K562 (cell line): ENCODE data around the gene BPI. TPM values are rescaled to one million over a fixed set of nuclear protein-coding genes. Genes with fewer than 3 reads are reported as not detected.

Experiments
- ATAC-seq: fragments of 200-7000 bp; cut with Tn5 transposase; 3 replicates; pipeline ENCODE4 v1.9.1; 2020; ENCODE audit warnings: moderate library complexity
- BruUV-seq: library from RNA; stranded (reverse); fragments of 400-500 nt; replicated peaks from 2 replicates; lab custom pipeline; 2021; lab: Mats Ljungman, UMichigan
- CTCF ChIA-PET: fragments of 300-600 bp; formaldehyde crosslinking; extraction: SDS; loops from one replicate; lab custom pipeline; 2021; ENCODE audit warnings: low intra/inter-chr PET ratio; lab: Yijun Ruan, JAX
- POLR2A ChIA-PET: fragments of 300-600, 350-650 bp; sonication (Branson Sonifier 250); formaldehyde crosslinking; extraction: SDS; loops from one replicate; lab custom pipeline; 2021; ENCODE audit warnings: antibody characterized with exemption, inconsistent platforms; lab: Yijun Ruan, JAX
- DNase-seq, 4 experiments: peaks; one replicate each; pipeline versions ENCODE4 v3.0.0 to v3.0.0-alpha.2; 2011 to 2018; ENCODE audit warnings: low spot score in 3 of 4, mixed read lengths in 3 of 4; ENCODE audit errors: extremely low read depth in 1 of 4
- FAIRE-seq: peaks from 2 replicates; lab custom pipeline; 2011; peaks lifted over from hg19 to GRCh38; lab: Jason Lieb, UNC
- H2AFZ ChIP-seq: 2 replicates; pipeline ENCODE4 v1.6.0; 2011; ENCODE audit warnings: low read depth, low read length, control low read depth, inconsistent platforms
- H3K27ac ChIP-seq: fragments of 200-600 bp; 3 replicates; pipeline ENCODE4 v1.8.0; 2011; ENCODE audit warnings: low read depth, mild to moderate bottlenecking, control low read depth, inconsistent platforms, low read length, moderate library complexity, mixed read lengths; ENCODE audit errors: extremely low read depth
- H3K27me3 ChIP-seq, 2 experiments: fragments of 300-600 bp in 1 of 2; 2 replicates in 1 of 2; 3 replicates in 1 of 2; pipeline versions ENCODE4 v1.6.0 to v1.8.0; 2011; ENCODE audit warnings: inconsistent platforms in 2 of 2, low read length in 2 of 2, mild to moderate bottlenecking in 1 of 2, mixed read lengths in 1 of 2, moderate library complexity in 1 of 2; ENCODE audit not compliant: control insufficient read depth in 2 of 2, insufficient read depth in 2 of 2
- H3K36me3 ChIP-seq: fragments of 300-600 bp; 3 replicates; pipeline ENCODE4 v1.8.0; 2011; ENCODE audit warnings: mild to moderate bottlenecking, low read length, inconsistent platforms; ENCODE audit not compliant: control insufficient read depth, insufficient read depth
- H3K4me1 ChIP-seq, 2 experiments: fragments of 200-600 bp in 1 of 2; replicated peaks in 1 of 2; 2 replicates in 1 of 2; 3 replicates in 1 of 2; pipeline versions ENCODE4 v1.5.1 to v1.8.0; 2011; ENCODE audit warnings: inconsistent platforms in 2 of 2, low read length in 2 of 2, mild to moderate bottlenecking in 1 of 2, mixed read lengths in 1 of 2, moderate library complexity in 1 of 2; ENCODE audit not compliant: control insufficient read depth in 2 of 2, insufficient read depth in 2 of 2
- H3K4me2 ChIP-seq: 2 replicates; pipeline ENCODE4 v1.6.1; 2011; ENCODE audit warnings: low read length, control low read depth, inconsistent platforms, mixed read lengths; ENCODE audit not compliant: insufficient read depth
- H3K4me3 ChIP-seq: fragments of 200-600 bp; sonication (generic), shearing (Covaris generic); 2 replicates; pipeline ENCODE4 v1.5.1; 2016; ENCODE audit warnings: control low read depth, inconsistent platforms
- H3K79me2 ChIP-seq: fragments of 200-600 bp; 3 replicates; pipeline ENCODE4 v1.8.0; 2011; ENCODE audit warnings: low read length, inconsistent platforms; ENCODE audit not compliant: control insufficient read depth, insufficient read depth
- H3K9ac ChIP-seq, 2 experiments: 2 replicates each; pipeline versions ENCODE4 v1.6.0 to v1.6.1; 2011; ENCODE audit warnings: low read depth in 2 of 2, low read length in 2 of 2, control low read depth in 1 of 2, inconsistent platforms in 1 of 2, mild to moderate bottlenecking in 1 of 2, mixed read lengths in 1 of 2; ENCODE audit not compliant: insufficient read depth in 1 of 2
- H3K9me1 ChIP-seq: one replicate; pipeline ENCODE4 v1.6.0; 2011; ENCODE audit warnings: inconsistent platforms, mild to moderate bottlenecking, low read length, moderate library complexity; ENCODE audit not compliant: control insufficient read depth, insufficient read depth
- H3K9me3 ChIP-seq: replicated peaks from 2 replicates; pipeline ENCODE4 v1.5.1; 2011; ENCODE audit warnings: low read depth, low read length, inconsistent platforms; ENCODE audit not compliant: control insufficient read depth, insufficient read depth
- H4K20me1 ChIP-seq: replicated peaks from 2 replicates; pipeline ENCODE4 v1.6.1; 2011; ENCODE audit warnings: low read length, inconsistent platforms, mixed read lengths; ENCODE audit not compliant: control insufficient read depth, insufficient read depth
- ARID1B ChIP-seq: fragments of 450-650 bp; IDR thresholded peaks from 2 replicates; pipeline ENCODE4 v1.6.1; 2016; ENCODE audit warnings: antibody characterized with exemption, mild to moderate bottlenecking, inconsistent platforms
- ATF6 ChIP-seq: sonication (generic); formaldehyde crosslinking; IDR thresholded peaks from 2 replicates; pipeline ENCODE4 v1.4.0; 2020; ENCODE audit warnings: mild to moderate bottlenecking, missing genetic modification reagents
- CHCHD3 ChIP-seq: fragments of 250-450 bp; sonication (Bioruptor Pico); IDR thresholded peaks from 2 replicates; pipeline ENCODE4 v2.1.2; 2022; ENCODE audit warnings: mild to moderate bottlenecking
- CSDE1 ChIP-seq, 2 experiments: fragments of 450-650 bp; IDR thresholded peaks; 2 replicates each; pipeline ENCODE4 v1.6.1; 2016; ENCODE audit warnings: mild to moderate bottlenecking in 1 of 2
- FUS ChIP-seq: fragments of 200-400 bp; formaldehyde crosslinking; optimal IDR thresholded peaks from 2 replicates; pipeline ENCODE3; 2017; ENCODE audit warnings: low read depth, low read length
- MAFK ChIP-seq: IDR thresholded peaks from 2 replicates; pipeline ENCODE4 v1.6.1; 2011; ENCODE audit warnings: low read length, improper control_type of control experiment
- MTF1 ChIP-seq: fragments of 250-450 bp; sonication (Bioruptor Pico); IDR thresholded peaks from 2 replicates; pipeline ENCODE4 v1.9.0; 2021; ENCODE audit warnings: moderate library complexity, mild to moderate bottlenecking, inconsistent platforms, borderline replicate concordance
- PPARD ChIP-seq: fragments of 250-450 bp; sonication (Bioruptor Pico); IDR thresholded peaks from 2 replicates; pipeline ENCODE4 v1.8.0; 2022; ENCODE audit warnings: inconsistent platforms, mild to moderate bottlenecking, moderate library complexity
- SRF ChIP-seq, 2 experiments: fragments of 250-450, 450-650 bp in 1 of 2; sonication (Bioruptor Pico) in 1 of 2; sonication (generic) in 1 of 2; formaldehyde crosslinking; IDR thresholded peaks; 2 replicates each; pipeline versions ENCODE4 v1.5.0 to v1.5.1; 2020 to 2022; ENCODE audit warnings: mild to moderate bottlenecking in 1 of 2, missing genetic modification reagents in 1 of 2
- TARDBP ChIP-seq: fragments of 450-650 bp; IDR thresholded peaks from 2 replicates; pipeline ENCODE4 v1.6.1; 2016
- TRIM25 ChIP-seq: fragments of 450-650 bp; IDR thresholded peaks from 2 replicates; pipeline ENCODE4 v1.7.0; 2016; ENCODE audit warnings: borderline replicate concordance
- WGBS: fragments of 100-300 bp; shearing (Covaris generic); methylation state at CpG from one replicate; pipeline ENCODE4 v1.1.6; 2016; ENCODE audit warnings: low coverage, mixed read lengths; ENCODE audit not compliant: insufficient coverage; ENCODE audit errors: missing lambda C conversion rate; 5-methylcytosine and 5-hydroxymethylcytosine counted together
- in situ Hi-C: fragments of 300-500 bp; cut with MboI; formaldehyde crosslinking; loops from 4 replicates; pipeline ENCODE4 v1.15.0; 2018; ENCODE audit warnings: inconsistent platforms, mixed read lengths
- intact Hi-C: fragments of 100-400 bp; cut with micrococcal nuclease; formaldehyde crosslinking; loops from 2 replicates; pipeline ENCODE4 v1.14.2; 2022
- polyA plus RNA-seq, 8 experiments: library from polyadenylated mRNA; depleted of rRNA in 4 of 8; stranded (reverse) in 5 of 8; unstranded in 3 of 8; fragments of >200 nt; fragmentation: Nextera tagmentation in 2 of 8; fragmentation: Illumina TruSeq in 1 of 8; extraction: Ambion mirVana in 2 of 8; extraction: Trizol in 1 of 8; gene quantifications; 2 replicates each; pipeline versions ENCODE4 v1.2.1 to v1.2.3, GENCODE V29; 2011 to 2014; ENCODE audit warnings: inconsistent platforms in 1 of 8, missing spikeins in 1 of 8
- total RNA-seq, 7 experiments: library from RNA; depleted of rRNA in 6 of 7; stranded (reverse); fragments of >200 nt in 6 of 7; fragmentation: Illumina TruSeq in 2 of 7; extraction: Trizol in 2 of 7; gene quantifications; 2 replicates each; pipeline versions ENCODE4 v1.2.1 to v1.2.3, GENCODE V29; 2011 to 2021; ENCODE audit warnings: low replicate concordance in 1 of 7

The BPI gene
- total and polyA plus RNA-seq, 9 of the 15 experiments (the other 6 are each of a cell fraction or from before 2014, with no cell fraction given) = not detected

GRCh38 chr20:38277691-38278090 is 26.3 kb upstream of the BPI start:
- Histone ChIP-seq H3K4me3 (no peak overlapping the region), H3K9ac (no peak overlapping the region), H2AFZ (no peak overlapping the region), H3K4me1 (no peaks in the 10 kb centered on the region; a peak in 1 of 5 replicates), H3K9me3 (no peaks in the 10 kb centered on the region), H3K36me3 (no peaks in the 10 kb centered on the region), H3K27me3 (peaks cover 3 to 24% of the 10 kb centered on the region in 2 experiments; a peak in 2 of 5 replicates), H3K4me2 (no peak overlapping the region), H3K9me1 (no peaks in the 10 kb centered on the region), H3K27ac (no peak overlapping the region), H4K20me1 (no peaks in the 10 kb centered on the region), H3K79me2 (no peaks in the 10 kb centered on the region)
- ChIA-PET CTCF (no interaction called here), POLR2A (interaction anchor here (0.6 to 0.7 kb wide), 3 partner anchors 28 to 339 kb away, joined by 3 read pairs; no protein-coding TSS in a partner anchor)
- no peak for TF ChIP-seq ATF6 (CRISPR knock-in tag)
- no peak for TF ChIP-seq CHCHD3 (CRISPR knock-in tag)
- TF ChIP-seq MTF1 (CRISPR knock-in tag) = no peak
- no peak for TF ChIP-seq PPARD (CRISPR knock-in tag)
- no peak for TF ChIP-seq TRIM25
- no peak for TF ChIP-seq CSDE1 (IDR thresholded peaks at IDR 0.05)
- no peak for TF ChIP-seq FUS
- no peak for TF ChIP-seq MAFK
- TF ChIP-seq SRF (CRISPR knock-in tag; IDR thresholded peaks at IDR 0.05) = no peak
- no peak for TF ChIP-seq TARDBP
- no peak for TF ChIP-seq ARID1B
- ATAC-seq (no peak), FAIRE-seq (no peak), DNase-seq (no peak)
- in situ Hi-C loops = no loop called here
- intact Hi-C loops = no loop called here
- 3% methylated on average over 2 of the region's 2 CpGs for WGBS
- no TSS peak for BruUV-seq
